Upper lobe of left lung (tissue), 6 donors: ENCODE results near the gene CFAP74. TPM values are rescaled to one million over a fixed set of nuclear protein-coding genes. Genes with fewer than 3 reads are reported as not detected.

ENCODE experiments used
- ATAC-seq, 2 donors: fragments of 200-7000 bp; cut with Tn5 transposase; one replicate each; pipeline ENCODE4 v1.9.1; 2022; ENCODE audit warnings: mild to moderate bottlenecking in 2 of 2, moderate library complexity in 2 of 2; ENCODE audit not compliant: low FRiP score in 2 of 2
- DNase-seq, 2 donors: peaks; one replicate each; pipeline ENCODE4 v3.0.0-alpha.2; 2019 to 2020
- H3K27ac ChIP-seq, 4 donors: fragments of 200-600 bp; sonication (generic); one replicate each; pipeline ENCODE4 v1.5.1; 2016 to 2019
- H3K27me3 ChIP-seq, 4 donors: fragments of 200-600 bp; sonication (generic); one replicate each; pipeline ENCODE4 v1.5.1; 2017 to 2019
- H3K36me3 ChIP-seq, 4 donors: fragments of 200-600 bp; sonication (generic); one replicate each; pipeline ENCODE4 v1.5.1; 2016 to 2019
- H3K4me1 ChIP-seq, 4 donors: fragments of 200-600 bp; sonication (generic); one replicate each; pipeline ENCODE4 v1.5.1; 2018 to 2019
- H3K4me3 ChIP-seq, 4 donors: fragments of 200-600 bp; sonication (generic); one replicate each; pipeline ENCODE4 v1.5.1; 2017 to 2019; ENCODE audit warnings: mild to moderate bottlenecking in 2 of 4, moderate library complexity in 1 of 4
- H3K9me3 ChIP-seq, 4 donors: fragments of 200-600 bp; sonication (generic); one replicate each; pipeline ENCODE4 v1.5.1; 2018 to 2019
- CTCF ChIP-seq, 6 experiments: fragments of 450-650 bp in 4 of 6; fragments of 200-600 bp in 2 of 6; sonication (generic) in 2 of 6; IDR thresholded peaks; one replicate each; pipeline ENCODE4 v1.5.1; 2016 to 2019; ENCODE audit warnings: antibody characterized with exemption in 6 of 6
- EP300 ChIP-seq, 4 donors: sonication (generic); formaldehyde crosslinking; IDR thresholded peaks; one replicate each; pipeline ENCODE4 v1.5.1; 2017; ENCODE audit warnings: antibody characterized with exemption in 4 of 4, control low read depth in 2 of 4
- POLR2A ChIP-seq, 4 donors: fragments of 450-650 bp; IDR thresholded peaks; one replicate each; pipeline ENCODE4 v1.5.1; 2016 to 2017; ENCODE audit warnings: antibody characterized with exemption in 4 of 4, mild to moderate bottlenecking in 2 of 4
- POLR2AphosphoS5 ChIP-seq, 2 donors: sonication (generic); formaldehyde crosslinking; IDR thresholded peaks; one replicate each; pipeline ENCODE4 v1.5.1; 2017; ENCODE audit warnings: antibody characterized with exemption in 2 of 2
- WGBS, 2 donors: methylation state at CpG; one replicate each; pipeline ENCODE4 v1.1.5; 2017 to 2018; 5-methylcytosine and 5-hydroxymethylcytosine counted together
- total RNA-seq, 6 donors: library from RNA; depleted of rRNA in 4 of 6; stranded (reverse); fragments of >200 nt in 4 of 6; gene quantifications; one replicate each; pipeline versions ENCODE4 v1.1.0 to v1.2.1, GENCODE V29; 2016 to 2021
- donor health status: DM: no; HTN: no; CAD: no; lungs with moderate emphysema.
- donor health status: DM: no; HTN: yes; CAD: no; lungs with severe emphysema.

The CFAP74 gene
- total RNA-seq, 6 donors from 2014 or later: 0.14 to 19.8 (median 6.2) TPM

GRCh38 chr1:1964811-1965210 lies 38.8 kb downstream of the CFAP74 start:
- H3K4me3 ChIP-seq: no peak overlapping the region
- no peaks in the 10 kb centered on the region for H3K9me3 ChIP-seq
- 88 to 89% methylated on average over 16 to 20 of the region's 25 CpGs for WGBS, 2 donors
- peaks cover 0 to 4% (median 0%) of the 10 kb centered on the region in 4 donors for H3K27me3 ChIP-seq
- H3K4me1 ChIP-seq: peaks cover 3 to 8% (median 6%) of the 10 kb centered on the region in 4 donors
- H3K36me3 ChIP-seq: no peaks in the 10 kb centered on the region
- TF ChIP-seq POLR2A (IDR thresholded peaks at IDR 0.05) (no peak), CTCF (IDR thresholded peaks at IDR 0.05) (no peak), POLR2AphosphoS5 (IDR thresholded peaks at IDR 0.05) (no peak), EP300 (IDR thresholded peaks at IDR 0.05) (no peak)
- H3K27ac ChIP-seq: no peak overlapping the region
- no peak for ATAC-seq
- peak in 1 of 2 donors; percentile 78 for DNase-seq

GRCh38 chr1:1963570-1963969 lies 40.0 kb downstream of the CFAP74 start:
- ATAC-seq: no peak
- 75 to 82% methylated on average over 17 of the region's 17 CpGs for WGBS, 2 donors
- peaks cover 0 to 4% (median 0%) of the 10 kb centered on the region in 4 donors for H3K27me3 ChIP-seq

GRCh38 chr1:1962752-1963151 lies 40.8 kb downstream of the CFAP74 start:
- Histone ChIP-seq H3K27me3 (peaks cover 0 to 4% (median 0%) of the 10 kb centered on the region in 4 donors), H3K4me1 (peaks cover 5 to 13% (median 7%) of the 10 kb centered on the region in 4 donors), H3K4me3 (no peak overlapping the region), H3K27ac (no peak overlapping the region), H3K36me3 (no peaks in the 10 kb centered on the region), H3K9me3 (no peaks in the 10 kb centered on the region)
- WGBS, 2 donors: 77 to 81% methylated on average over 2 of the region's 2 CpGs
- ATAC-seq (no peak), DNase-seq (no peak)
- TF ChIP-seq POLR2AphosphoS5 (IDR thresholded peaks at IDR 0.05) (no peak), POLR2A (IDR thresholded peaks at IDR 0.05) (no peak), CTCF (IDR thresholded peaks at IDR 0.05) (no peak), EP300 (IDR thresholded peaks at IDR 0.05) (no peak)

More at GRCh38 chr1:1963570-1963969, 40.0 kb downstream of the CFAP74 start:
- no peak overlapping the region for H3K4me3 ChIP-seq
- no peak for TF ChIP-seq POLR2AphosphoS5 (IDR thresholded peaks at IDR 0.05)
- TF ChIP-seq CTCF (IDR thresholded peaks at IDR 0.05): no peak
- no peak overlapping the region for H3K27ac ChIP-seq
- H3K4me1 ChIP-seq: peaks cover 5 to 13% (median 7%) of the 10 kb centered on the region in 4 donors
- H3K9me3 ChIP-seq: no peaks in the 10 kb centered on the region
- no peak for DNase-seq
- H3K36me3 ChIP-seq: no peaks in the 10 kb centered on the region

GRCh38 chr1:1960480-1961196 lies 42.9 kb downstream of the CFAP74 start:
- TF ChIP-seq POLR2AphosphoS5 (IDR thresholded peaks at IDR 0.05) (no peak), CTCF (IDR thresholded peaks at IDR 0.05) (no peak), POLR2A (IDR thresholded peaks at IDR 0.05) (no peak), EP300 (IDR thresholded peaks at IDR 0.05) (no peak)
- Histone ChIP-seq H3K4me1 (peaks cover 5 to 13% (median 7%) of the 10 kb centered on the region in 4 donors), H3K27me3 (no peaks in the 10 kb centered on the region), H3K27ac (peak overlapping the region in 1 of 4 donors; percentile 1), H3K4me3 (no peak overlapping the region), H3K36me3 (no peaks in the 10 kb centered on the region), H3K9me3 (no peaks in the 10 kb centered on the region)
- WGBS, 2 donors: 45% methylated on average over 17 of the region's 17 CpGs
- DNase-seq (no peak), ATAC-seq (no peak)
